Measurements from ENCODE around the gene GUF1. TPM values are rescaled to one million over a fixed set of nuclear protein-coding genes. Genes with fewer than 3 reads are reported as not detected.

GUF1 gene
- total RNA-seq, 4 donors from 2014 or later, result 12.0 to 15.4 (median 13.1) TPM

DNA sequence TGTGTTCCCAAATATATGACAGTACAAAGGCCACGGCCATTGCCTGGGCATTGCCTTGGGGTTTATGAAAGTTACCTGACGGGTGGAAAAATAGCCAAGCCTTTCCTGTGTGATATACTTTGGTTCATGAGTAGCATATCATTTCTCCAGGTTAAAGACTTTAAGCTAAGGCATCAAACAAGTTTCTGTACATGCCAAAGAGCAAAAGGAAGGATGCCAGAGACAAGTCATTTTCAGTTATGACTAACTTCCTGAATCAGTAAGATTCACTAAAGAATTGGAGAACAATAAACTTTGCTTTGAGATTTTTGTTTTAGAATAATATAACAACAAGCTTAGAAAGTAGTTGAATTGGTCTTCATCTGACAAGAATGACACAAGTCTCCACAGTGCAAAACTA is 9.7 kb upstream of the GUF1 start:
- DNase-seq (ENCODE audit: low spot score), result no peak
- TF ChIP-seq, protein P1, sequence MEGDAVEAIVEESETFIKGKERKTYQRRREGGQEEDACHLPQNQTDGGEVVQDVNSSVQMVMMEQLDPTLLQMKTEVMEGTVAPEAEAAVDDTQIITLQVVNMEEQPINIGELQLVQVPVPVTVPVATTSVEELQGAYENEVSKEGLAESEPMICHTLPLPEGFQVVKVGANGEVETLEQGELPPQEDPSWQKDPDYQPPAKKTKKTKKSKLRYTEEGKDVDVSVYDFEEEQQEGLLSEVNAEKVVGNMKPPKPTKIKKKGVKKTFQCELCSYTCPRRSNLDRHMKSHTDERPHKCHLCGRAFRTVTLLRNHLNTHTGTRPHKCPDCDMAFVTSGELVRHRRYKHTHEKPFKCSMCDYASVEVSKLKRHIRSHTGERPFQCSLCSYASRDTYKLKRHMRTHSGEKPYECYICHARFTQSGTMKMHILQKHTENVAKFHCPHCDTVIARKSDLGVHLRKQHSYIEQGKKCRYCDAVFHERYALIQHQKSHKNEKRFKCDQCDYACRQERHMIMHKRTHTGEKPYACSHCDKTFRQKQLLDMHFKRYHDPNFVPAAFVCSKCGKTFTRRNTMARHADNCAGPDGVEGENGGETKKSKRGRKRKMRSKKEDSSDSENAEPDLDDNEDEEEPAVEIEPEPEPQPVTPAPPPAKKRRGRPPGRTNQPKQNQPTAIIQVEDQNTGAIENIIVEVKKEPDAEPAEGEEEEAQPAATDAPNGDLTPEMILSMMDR (IDR thresholded peaks at IDR 0.05), result no peak
- ATAC-seq (ENCODE audit: low FRiP score), result no peak

DNA sequence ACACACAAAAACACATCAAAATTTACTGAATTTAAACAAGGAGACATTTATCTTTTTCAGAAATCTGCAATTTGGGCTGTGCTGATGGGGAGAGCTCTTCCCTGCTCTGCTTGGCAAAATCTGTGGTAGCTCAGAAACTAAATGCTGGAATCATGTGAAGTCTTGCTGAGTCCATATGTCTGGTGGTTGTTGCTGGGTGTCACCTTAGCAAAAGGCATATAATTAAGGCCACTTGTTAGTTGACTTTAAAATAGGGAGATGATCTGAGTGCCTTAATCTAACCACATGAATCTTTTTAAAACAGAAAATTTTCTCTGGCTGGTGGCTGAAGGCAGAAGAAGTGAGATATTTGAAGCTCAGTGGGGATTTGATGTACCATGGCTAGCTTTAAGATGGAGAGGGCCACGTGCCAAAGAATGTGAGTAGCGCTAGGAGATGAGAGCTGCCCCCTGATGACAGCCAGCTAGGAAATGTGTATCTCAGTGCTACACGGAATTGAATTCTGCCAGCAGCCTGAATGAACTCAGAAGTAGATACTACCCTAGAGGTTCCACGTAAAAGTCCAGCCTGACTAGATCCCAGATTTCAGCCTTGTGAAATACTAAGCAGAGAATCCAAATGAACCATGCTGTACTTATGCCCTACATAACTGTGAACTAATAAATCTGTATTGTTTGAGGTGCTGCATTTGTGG is 7.6 kb upstream of the GUF1 start:
- no peak for DNase-seq (ENCODE audit: low spot score)
- no peak for ATAC-seq (ENCODE audit: low FRiP score)
- TF ChIP-seq, protein P1 (IDR thresholded peaks at IDR 0.05), result no peak

DNA sequence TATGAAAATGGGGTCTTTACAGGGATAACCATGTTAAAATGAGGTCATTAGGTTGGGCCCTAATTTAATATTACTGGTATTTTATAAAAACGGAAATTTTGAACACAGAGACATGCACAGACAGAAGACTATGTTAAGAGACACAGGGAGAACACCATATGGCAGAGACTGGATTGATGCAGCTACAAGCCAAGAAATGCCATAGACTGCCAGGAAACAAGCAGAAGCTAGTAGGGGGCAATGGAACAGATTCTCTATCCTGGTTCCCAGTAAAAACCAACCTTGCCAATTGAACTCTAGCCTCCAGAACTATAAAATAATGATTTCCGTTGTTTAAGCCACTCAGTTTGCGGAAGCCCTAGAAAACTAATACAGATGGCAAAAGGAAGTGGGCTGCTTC is 6.6 kb upstream of the GUF1 start:
- DNase-seq (ENCODE audit: low spot score) (no peak), ATAC-seq (ENCODE audit: low FRiP score) (no peak)
- TF ChIP-seq, protein P1 (IDR thresholded peaks at IDR 0.05), result no peak

DNA sequence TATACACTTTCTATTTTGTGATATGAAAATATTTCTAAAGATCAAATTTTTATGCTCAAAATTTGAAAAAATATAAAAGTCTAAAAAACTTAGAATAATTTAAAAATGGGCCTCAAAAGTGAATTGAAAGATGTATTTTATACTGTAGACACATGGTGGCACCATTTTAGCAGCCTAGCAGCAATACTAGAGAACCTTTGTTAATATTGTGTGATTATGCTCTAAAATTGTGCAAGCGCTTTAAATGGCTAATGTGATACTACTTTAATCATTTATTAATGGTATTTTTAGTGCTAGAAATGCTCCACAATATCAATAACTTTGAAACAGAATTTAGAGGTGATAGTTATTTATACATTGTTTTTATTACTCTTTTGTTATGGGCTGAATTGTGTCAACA is 3.7 kb upstream of the GUF1 start:
- DNase-seq (ENCODE audit: low spot score) (no peak), ATAC-seq (ENCODE audit: low FRiP score) (no peak)
- TF ChIP-seq, protein P1 (IDR thresholded peaks at IDR 0.05), result no peak

DNA sequence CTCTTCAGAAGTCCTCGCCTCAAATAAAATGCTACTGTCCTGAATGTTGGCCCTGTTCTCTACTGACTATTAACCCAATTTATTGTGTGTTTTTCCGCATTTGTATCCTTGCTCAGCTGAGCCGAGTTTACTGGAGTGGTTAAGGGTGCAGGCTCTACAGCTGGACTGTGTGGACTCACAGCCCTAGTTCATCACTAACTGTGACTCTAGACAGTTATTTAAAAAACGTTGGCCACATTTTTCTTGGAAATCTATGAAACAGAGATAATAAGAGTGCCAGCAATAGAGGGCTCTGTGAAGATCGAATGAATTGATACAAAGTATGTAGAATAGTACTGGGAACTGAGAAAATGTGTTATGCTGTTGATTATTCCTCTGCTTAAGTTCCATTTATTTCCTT is 2.9 kb upstream of the GUF1 start:
- ATAC-seq (ENCODE audit: low FRiP score), result no peak
- DNase-seq (ENCODE audit: low spot score), result no peak
- TF ChIP-seq, protein P1 (IDR thresholded peaks at IDR 0.05), result no peak

DNA sequence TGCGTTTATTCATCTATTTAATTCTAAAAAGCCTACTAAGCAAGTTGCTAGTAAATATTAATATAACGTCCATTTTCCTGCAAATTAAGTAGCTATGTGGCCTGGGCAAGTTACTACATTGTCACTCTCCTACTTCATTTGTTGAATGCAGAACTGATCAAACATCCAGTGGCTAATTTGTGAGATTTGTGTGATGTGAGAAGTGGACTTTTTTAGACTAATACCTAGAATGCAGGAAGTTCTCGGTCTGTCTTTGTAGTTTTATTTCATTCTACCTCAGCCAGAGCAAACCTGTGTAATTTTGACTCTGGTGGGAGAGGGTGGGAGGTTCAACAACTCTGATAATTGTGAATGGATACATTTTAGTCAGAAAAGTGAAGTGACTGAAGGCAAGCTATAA is 840 bp downstream of the GUF1 start:
- TF ChIP-seq, protein P1 (IDR thresholded peaks at IDR 0.05), result no peak
- DNase-seq (ENCODE audit: low spot score) (no peak), ATAC-seq (ENCODE audit: low FRiP score) (no peak)

DNA sequence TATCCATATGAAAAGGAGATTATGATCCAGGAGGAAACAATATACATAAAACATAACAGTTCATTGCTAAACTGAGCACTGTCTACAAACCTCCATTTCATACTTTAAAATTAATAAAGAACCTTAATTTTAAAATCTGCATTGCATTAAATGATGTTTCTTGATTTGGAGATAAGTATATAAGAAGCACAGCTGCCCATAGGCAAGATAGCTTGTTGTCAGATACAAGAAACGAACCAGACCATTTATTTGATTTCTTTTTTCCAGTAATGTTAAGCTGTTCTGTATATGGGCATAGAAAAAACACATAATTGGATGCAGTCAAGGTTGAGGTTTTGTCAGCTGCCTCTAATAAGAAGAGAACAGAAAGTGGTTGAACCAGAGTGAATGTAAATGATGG is 6.4 kb downstream of the GUF1 start:
- DNase-seq (ENCODE audit: low spot score), result no peak
- TF ChIP-seq, protein P1 (IDR thresholded peaks at IDR 0.05), result no peak
- ATAC-seq (ENCODE audit: low FRiP score), result no peak
